Measurements from ENCODE around the gene C1QL4.

The C1QL4 gene

DNA sequence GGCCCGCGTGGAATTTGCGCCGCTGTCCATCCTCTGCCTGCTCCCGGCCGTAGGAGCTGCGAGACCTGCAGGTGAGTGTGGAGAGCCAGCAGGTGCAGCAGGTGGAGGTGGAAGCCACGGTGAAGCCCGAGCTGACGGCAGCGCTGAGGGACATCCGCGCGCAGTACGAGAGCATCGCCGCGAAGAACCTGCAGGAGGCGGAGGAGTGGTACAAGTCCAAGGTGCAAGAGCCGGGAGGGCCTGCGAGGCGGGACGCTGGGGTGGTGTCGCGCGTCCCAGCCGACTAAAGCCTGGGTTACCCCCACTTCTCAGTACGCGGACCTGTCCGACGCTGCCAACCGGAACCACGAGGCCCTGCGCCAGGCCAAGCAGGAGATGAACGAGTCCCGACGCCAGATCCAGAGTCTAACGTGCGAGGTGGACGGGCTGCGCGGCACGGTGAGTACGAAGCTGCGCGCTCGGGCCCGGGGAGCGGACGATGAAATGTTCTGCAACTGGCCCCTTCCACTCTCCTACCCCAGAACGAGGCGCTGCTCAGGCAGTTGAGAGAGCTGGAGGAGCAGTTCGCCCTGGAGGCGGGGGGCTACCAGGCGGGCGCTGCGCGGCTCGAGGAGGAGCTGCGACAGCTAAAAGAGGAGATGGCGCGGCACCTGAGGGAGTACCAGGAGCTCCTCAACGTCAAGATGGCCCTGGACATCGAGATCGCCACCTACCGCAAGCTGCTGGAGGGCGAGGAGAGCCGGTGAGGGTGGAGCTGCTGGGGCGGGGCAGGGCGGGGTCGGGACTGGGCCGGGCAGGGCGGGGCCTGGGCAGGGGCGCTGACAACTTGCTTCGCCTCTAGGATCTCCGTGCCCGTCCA lies 39.9 kb downstream of the C1QL4 start:
- no peak for TF ChIP-seq CTCF (IDR thresholded peaks at IDR 0.05; ENCODE audit: low read depth, low read length)
- in situ Hi-C loops (cut with HindIII; ENCODE audit: low sequenced_read_pairs) = no loop called here
- no peak for DNase-seq (ENCODE audit: low read depth, low spot score)
- H3K4me3 ChIP-seq (ENCODE audit: low read depth, low read length) = no peak overlapping the region

- TF ChIP-seq CTCF (IDR thresholded peaks at IDR 0.05; ENCODE audit: low read depth, low read length) = peak; percentile 70
- no peak overlapping the region for H3K4me3 ChIP-seq (ENCODE audit: low read depth, low read length)
- DNase-seq (ENCODE audit: low read depth, low spot score) = no peak
- in situ Hi-C loops (cut with HindIII; ENCODE audit: low sequenced_read_pairs) = no loop called here
These were observed 40.8 kb downstream of the C1QL4 start for GRCh38 chr12:49296034-49296835.

DNA sequence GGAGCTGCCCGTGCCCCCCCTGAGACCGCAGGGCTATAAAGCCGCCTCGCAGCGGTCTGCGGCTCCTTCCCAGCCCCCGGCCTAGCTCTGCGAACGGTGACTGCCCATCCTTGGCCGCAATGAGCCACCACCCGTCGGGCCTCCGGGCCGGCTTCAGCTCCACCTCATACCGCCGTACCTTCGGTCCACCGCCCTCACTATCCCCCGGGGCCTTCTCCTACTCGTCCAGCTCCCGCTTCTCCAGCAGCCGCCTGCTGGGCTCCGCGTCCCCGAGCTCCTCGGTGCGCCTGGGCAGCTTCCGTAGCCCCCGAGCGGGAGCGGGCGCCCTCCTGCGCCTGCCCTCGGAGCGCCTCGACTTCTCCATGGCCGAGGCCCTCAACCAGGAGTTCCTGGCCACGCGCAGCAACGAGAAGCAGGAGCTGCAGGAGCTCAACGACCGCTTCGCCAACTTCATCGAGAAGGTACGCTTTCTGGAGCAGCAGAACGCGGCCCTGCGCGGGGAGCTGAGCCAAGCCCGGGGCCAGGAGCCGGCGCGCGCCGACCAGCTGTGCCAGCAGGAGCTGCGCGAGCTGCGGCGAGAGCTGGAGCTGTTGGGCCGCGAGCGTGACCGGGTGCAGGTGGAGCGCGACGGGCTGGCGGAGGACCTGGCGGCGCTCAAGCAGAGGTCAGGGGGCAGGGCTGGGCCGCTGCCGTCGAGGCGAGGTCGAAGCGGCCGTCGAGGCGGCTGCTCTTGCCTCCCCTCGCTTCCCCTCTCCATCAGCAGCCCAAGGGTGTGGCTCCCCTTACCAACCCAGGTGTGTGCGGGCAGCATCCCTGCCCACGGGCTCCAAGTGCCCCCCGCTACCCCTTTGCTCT lies 41.7 kb downstream of the C1QL4 start, which contains the start of gene PRPH:
Gene PRPH, plus strand, starts transcription at position 66 of the 855 bp plus-strand sequence. Its CDS starts 54 bp downstream, at position 120.
- no peak for DNase-seq (ENCODE audit: low read depth, low spot score)

GRCh38 chr12:49294804-49295081 lies 42.2 kb downstream of the C1QL4 start:
- in situ Hi-C loops (cut with HindIII; ENCODE audit: low sequenced_read_pairs) = no loop called here
- DNase-seq (ENCODE audit: low read depth, low spot score) = no peak
- no peak overlapping the region for H3K4me3 ChIP-seq (ENCODE audit: low read depth, low read length)
- TF ChIP-seq CTCF (IDR thresholded peaks at IDR 0.05; ENCODE audit: low read depth, low read length) = no peak

More for the DNA sequence above, 41.7 kb downstream of the C1QL4 start, which contains the start of gene PRPH:
- in situ Hi-C loops (cut with HindIII; ENCODE audit: low sequenced_read_pairs) = no loop called here
- H3K4me3 ChIP-seq (ENCODE audit: low read depth, low read length) = no peak within 1 kb of the TSS
- no peak for TF ChIP-seq CTCF (IDR thresholded peaks at IDR 0.05; ENCODE audit: low read depth, low read length)

GRCh38 chr12:49294086-49294803 lies 42.7 kb downstream of the C1QL4 start:
- H3K4me3 ChIP-seq (ENCODE audit: low read depth, low read length) = no peak overlapping the region
- in situ Hi-C loops (cut with HindIII; ENCODE audit: low sequenced_read_pairs) = no loop called here
- no peak for TF ChIP-seq CTCF (IDR thresholded peaks at IDR 0.05; ENCODE audit: low read depth, low read length)
- DNase-seq (ENCODE audit: low read depth, low spot score) = no peak
